GM15510 (cell line): ENCODE results near the gene PHF2.

ENCODE experiments used
- POLR2A ChIP-seq: IDR thresholded peaks from 3 replicates; pipeline ENCODE4 v1.6.1; 2011; ENCODE audit warnings: borderline replicate concordance; ENCODE audit not compliant: insufficient read length; ENCODE audit errors: extremely low read depth

Gene PHF2

GRCh38 chr9:93577078-93577974 is 942 bp downstream of the PHF2 start:
- no peak for TF ChIP-seq POLR2A

- TF ChIP-seq POLR2A = no peak
Measured at GRCh38 chr9:93577975-93578682, 1.7 kb downstream of the PHF2 start.

- TF ChIP-seq POLR2A = no peak
Measured at GRCh38 chr9:93578844-93579243, 2.5 kb downstream of the PHF2 start.

- no peak for TF ChIP-seq POLR2A
Measured at GRCh38 chr9:93579711-93580516, 3.5 kb downstream of the PHF2 start.

- TF ChIP-seq POLR2A = no peak
Measured at GRCh38 chr9:93580654-93581380, 4.4 kb downstream of the PHF2 start.

GRCh38 chr9:93582115-93582514 is 5.7 kb downstream of the PHF2 start:
- no peak for TF ChIP-seq POLR2A

- no peak for TF ChIP-seq POLR2A
Measured at GRCh38 chr9:93582550-93582949, 6.2 kb downstream of the PHF2 start.

- TF ChIP-seq POLR2A = no peak
Measured at GRCh38 chr9:93585259-93585658, 8.9 kb downstream of the PHF2 start.

- TF ChIP-seq POLR2A = no peak
Measured at GRCh38 chr9:93585695-93586094, 9.3 kb downstream of the PHF2 start.

- no peak for TF ChIP-seq POLR2A
Measured at GRCh38 chr9:93586290-93587057, 10.1 kb downstream of the PHF2 start.

GRCh38 chr9:93587284-93587650 is 10.9 kb downstream of the PHF2 start:
- TF ChIP-seq POLR2A = no peak

GRCh38 chr9:93587651-93588347 is 11.4 kb downstream of the PHF2 start:
- TF ChIP-seq POLR2A = no peak
